HG02759 (cell line): ENCODE data around the gene TAPT1.

Experiments
- ATAC-seq: cut with Tn5 transposase; IDR thresholded peaks from one replicate; pipeline ENCODE4 v1.9.1; 2021; ENCODE audit warnings: mild to moderate bottlenecking, moderate library complexity; ENCODE audit not compliant: unreplicated experiment

TAPT1 gene

DNA sequence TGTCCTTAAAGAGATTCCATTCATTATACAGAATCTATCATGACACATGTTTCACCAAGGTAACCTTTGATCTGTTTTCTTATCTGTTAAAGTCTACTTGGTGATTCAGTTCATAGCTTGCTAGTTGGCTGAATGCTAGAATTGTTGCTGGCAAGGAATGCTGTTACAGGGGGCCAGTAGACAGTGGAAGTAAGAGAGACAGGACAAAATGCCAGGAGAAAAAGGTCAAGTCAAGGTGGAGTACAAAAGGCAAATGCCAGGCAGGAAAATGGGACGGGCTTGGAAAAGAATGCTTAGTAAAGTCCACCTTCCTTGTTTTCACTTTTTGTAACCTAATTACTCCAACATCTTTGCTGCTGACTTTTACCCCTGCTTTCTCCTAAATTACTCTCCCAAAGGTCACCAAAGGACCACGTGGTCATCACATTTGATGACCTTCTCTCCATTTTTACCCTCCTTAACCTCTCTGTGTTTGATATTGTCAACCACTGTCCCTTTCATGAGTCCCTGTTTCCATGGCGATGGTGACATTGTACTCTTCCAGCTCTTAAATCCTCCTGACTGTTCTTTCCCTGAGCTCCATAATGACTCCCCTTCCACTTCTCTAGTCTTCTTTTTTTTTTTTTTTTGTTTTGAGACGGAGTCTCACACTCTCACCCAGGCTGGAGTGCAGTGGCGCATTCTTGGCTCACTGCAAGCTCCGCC, 24.5 kb upstream of the TAPT1 start:
- no peak for ATAC-seq

DNA sequence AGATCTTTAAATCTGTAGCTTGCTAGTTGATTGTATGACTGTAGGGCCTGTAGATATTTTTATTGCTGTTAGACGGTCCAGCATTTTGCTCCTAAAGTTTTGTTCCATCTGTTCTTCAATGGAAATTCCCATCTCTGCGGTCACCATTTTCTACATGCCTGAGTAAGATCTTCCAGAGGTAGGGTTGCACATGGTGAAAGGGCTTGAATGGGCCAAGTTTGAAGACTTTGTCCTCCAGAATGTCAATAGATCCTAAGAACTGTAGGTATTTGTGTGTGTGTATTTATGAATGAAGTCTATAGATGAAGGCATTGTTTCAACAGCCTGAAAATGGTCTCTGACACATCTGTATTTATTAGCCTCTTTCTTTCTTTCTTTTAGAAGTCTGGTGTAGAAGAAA, 22.3 kb upstream of the TAPT1 start:
- ATAC-seq: no peak

DNA sequence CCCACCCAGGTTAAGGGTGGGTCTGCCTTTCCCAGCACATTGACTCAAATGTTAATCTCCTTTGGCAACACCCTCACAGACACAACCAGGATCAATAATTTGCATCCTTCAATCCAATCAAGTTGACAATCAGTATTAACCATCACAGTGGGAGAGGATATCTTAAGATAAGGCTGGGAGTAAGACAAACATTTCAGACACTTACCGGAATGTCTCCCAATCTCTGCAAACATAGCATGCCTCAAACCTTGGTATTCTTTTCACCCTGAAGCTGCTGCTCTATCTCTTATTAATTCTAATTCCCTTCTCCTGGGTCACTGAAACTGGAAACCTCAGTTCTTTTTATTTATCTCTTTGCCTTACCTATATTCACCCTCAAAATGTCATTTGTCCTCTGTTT, 19.0 kb upstream of the TAPT1 start:
- no peak for ATAC-seq

DNA sequence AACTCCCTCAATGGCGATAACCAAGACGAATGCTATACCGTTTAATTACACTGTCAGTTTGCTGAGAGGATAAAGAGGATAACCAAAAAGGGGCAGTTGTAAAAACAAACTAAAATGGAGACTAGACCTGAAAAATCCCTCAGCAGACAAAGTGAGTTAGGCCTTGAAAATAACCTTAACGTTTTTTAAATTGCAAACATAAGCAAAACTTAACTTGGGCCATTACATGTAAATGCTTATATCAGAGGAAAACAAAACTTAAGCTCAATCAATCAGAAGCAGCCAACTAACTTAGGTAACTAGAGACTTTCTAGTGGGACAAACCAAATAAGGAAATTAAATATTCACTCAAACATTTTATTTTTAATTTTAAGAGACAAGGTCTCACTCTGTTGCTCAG, 17.0 kb upstream of the TAPT1 start:
- ATAC-seq: no peak

DNA sequence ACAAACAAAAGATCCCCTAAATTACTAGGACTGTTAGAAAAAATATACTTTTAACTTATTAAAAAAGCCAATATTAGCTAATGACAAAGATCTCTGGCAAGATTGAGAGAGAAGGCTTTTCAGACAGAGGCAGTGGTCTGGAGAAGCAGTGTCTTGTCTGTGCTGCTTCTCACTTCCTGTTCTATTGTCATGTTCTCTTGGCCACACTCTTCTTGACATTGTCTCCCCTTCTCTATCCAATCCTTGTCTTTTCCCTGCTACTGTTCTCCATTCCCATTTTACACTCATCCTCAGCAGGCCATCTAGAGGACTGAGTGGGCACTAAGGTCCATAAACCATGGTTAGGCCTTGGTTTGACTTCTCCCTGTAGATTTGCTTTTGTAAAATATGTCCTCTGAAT, 14.0 kb upstream of the TAPT1 start:
- no peak for ATAC-seq

DNA sequence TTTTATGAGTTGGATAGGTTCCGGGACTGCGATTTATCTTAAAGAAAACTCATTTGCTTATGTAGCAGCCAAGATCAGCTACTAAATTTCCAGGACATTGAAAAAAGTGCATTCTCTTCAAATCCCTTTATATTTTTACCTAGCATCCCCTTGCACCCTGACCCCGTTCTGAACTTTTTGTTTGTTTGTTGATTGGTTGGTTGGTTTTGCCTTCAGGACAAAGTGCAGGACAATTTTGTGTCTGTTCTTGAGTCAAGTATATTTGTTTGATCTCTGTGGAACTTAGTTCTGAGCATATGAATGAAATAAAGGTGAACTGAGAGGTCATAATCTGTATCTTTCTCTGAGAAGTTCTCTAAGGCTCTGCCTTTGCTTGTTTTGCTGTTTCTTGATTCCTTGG, 12.8 kb upstream of the TAPT1 start:
- ATAC-seq: no peak

DNA sequence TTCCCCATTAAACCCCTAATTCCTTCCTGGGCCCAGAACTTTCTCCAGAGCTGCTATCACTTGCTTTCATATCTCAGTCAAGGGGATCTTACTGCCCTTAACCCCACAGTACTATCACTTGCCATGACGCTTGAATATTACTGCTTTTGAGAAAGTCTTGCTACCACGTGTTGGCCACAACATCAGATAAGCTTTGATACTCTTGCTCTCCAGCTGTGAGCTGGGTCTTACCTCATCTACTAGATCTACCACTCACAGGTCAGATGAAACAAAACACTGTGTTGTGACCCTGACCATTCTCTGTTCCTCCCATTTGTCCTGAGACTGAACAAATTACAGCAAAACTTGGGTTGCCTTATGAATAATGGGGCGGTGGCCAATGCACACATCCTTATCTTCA, 12.1 kb upstream of the TAPT1 start:
- no peak for ATAC-seq

DNA sequence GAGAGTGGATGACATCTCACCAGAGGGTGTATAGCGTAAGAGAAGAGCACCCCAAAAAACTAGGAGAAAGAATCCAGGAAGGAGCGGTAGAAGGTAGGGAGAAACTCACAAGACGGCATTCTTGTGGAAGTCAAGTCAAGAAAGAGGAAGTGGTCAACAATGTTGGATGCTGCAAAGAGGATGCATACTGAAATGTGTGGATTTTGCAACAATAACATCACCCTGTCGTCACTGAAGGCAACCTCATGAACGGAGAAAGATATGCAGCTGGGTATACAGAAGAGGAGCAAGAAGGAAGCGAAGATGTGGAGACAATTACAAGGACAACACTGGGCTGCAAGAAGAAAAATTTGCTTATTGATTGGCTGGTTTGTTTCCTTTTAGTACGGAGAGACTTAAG, 11.4 kb upstream of the TAPT1 start:
- no peak for ATAC-seq

DNA sequence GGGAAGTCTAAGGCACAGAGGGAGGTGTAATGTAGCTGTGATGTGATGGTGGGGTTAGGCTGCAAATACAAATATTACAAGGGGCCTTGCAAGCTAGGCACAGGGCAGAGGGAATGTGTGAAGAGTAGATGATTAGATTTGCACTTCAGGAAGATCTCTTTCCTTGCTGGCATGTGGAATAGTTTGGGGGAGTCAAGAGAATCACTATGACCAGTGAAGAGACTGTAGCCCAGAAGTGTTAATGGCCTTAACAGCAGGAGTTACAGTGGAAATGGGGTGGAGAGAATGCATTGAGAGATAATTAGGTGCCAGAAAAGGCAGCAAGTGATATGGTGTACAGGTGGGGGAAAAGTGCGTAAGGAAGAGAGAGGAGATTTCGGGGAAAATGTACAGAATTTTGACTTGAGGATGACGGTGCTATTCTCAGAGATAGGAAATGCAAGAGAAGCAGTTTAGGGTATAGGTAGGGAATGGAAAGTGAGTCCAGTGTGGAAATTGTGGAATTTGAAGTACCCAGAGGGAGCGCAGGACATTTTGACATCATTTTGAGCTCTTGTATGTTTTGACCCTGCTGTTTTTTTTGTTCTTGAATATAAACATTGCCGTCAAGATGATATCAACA, 10.2 kb upstream of the TAPT1 start:
- ATAC-seq: no peak

DNA sequence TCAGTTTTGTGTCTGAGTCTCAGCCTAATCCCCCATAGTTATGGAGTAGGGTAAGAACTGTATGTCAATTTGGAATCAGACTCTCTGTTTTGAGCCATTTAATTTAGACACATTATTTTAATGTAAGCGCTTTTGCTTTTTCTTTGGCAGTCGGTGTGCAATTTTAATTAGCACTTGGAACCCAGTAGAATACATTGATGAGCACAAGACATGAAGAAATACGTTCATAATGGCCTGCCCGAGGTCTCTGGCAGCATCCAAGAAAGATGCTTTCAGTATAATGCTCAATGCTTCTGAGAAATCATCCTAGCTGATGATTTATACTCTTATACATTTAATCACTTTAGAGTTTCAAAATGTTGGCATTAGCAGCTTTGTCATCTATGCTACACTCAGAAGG, 8.9 kb upstream of the TAPT1 start:
- no peak for ATAC-seq

DNA sequence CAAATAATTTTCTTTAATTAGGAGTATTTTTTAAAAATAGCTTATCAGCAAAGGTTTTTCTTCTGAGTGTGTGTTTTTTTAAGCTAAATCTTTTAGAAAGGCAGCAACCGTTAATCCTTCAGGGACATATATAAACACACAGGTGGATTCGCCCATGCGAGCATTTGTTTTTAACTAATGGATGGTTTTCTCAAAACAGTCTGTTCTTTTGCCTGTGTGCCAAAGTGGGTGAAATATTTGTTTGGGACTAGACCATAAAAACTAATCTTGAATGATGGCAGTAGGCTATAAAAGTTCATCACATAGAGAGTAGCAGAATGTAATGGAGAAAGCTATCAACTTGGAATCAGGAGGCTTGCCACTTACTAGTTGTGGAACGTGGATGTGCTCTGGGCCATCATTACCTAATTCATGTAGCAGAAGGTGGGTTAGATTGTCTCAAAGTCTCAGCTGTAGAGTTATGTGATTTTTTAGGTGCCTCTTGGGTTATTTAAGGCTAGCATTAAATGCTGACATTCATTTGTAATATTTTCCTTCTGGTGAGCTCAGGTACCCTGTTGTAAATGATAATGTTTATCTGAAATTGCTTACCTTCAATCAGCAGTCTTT, 7.4 kb upstream of the TAPT1 start:
- ATAC-seq: no peak

DNA sequence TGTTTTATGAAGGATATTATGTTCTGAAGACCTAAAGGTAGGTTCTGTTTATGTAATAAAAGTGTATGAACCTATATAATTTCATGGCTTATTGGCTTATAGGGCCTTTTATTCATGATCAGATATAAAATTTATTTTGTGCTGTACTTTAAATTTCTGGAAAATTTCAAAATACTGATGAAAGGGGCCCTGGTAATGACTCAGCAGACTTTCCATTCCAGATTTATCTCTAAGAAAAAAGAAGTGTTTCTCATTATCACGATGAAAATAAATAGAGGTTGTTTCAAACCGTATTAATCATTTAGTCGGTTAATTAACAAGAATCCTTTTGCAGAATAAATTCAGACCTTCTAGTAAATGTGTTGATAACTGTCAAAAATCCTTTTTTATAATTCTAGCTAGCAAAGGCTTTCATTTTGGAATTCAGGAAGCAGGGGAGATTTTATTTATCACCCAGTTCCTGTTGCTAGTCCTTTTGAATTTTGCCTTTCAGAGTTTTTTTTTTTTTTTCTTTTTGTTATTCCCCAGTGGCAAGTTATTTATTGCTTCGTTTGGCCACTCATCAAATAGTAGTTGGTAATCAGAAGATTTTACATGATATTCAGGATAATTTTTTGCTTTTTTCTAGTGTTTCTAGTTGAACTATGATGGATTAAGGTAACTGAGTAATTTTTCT, 5.4 kb upstream of the TAPT1 start:
- ATAC-seq: no peak

DNA sequence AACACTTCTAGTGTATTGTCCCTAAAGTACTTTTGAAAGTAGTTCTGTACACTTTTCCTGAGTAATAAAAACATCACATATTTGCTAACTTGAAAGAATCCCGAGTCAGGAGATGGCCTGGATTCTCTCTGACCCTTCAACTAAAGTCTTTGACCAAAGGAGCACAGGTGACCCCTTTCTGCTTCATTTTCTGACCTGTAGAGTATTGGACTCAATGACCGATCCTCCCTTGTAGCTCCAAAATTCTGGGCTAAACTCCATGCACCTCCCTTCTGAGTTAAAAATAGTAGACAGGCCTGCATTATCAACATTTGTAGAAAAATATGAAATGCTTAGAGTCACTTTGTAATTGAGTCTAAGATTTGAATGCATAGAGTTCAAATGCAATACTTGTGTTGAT, 4.0 kb upstream of the TAPT1 start:
- ATAC-seq: no peak

DNA sequence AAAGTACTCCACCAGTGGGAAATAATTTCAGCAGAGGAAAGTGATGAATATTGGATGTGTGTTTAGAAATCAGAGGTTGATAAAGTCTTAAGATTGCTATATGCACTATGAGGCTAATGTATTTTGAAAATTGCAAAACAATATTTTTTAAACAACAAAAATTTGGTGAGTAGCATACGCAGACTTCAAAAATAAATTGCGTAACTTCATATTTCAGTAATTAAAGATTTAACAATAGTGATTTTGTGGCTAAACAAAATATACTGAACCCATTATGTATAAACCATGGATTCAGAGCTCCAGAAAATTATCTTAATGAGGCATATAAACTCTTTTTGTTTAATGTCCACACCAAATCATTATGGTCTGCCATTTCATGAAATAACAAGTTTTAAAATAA, 3.3 kb upstream of the TAPT1 start:
- ATAC-seq: no peak

DNA sequence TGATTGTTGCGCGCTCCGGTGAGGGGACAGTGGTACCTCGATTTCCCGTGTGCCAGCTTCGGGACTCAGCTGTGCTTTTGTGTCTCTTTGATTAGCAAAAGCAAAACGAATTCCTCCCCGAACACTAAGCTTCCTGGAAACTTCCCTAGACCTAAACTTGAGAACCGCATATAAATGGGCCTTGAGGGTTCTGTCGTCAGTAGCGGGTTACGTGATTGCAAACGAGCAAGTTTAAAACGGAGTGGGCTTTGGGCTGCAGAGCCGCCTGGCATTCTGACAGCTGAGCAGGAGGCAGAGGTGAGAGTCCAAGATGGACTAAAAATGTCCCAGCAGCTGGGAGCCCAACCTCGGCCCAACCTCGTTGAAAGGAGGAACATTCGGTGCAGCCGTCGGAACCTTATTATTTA, 1.2 kb upstream of the TAPT1 start:
- no peak for ATAC-seq

DNA sequence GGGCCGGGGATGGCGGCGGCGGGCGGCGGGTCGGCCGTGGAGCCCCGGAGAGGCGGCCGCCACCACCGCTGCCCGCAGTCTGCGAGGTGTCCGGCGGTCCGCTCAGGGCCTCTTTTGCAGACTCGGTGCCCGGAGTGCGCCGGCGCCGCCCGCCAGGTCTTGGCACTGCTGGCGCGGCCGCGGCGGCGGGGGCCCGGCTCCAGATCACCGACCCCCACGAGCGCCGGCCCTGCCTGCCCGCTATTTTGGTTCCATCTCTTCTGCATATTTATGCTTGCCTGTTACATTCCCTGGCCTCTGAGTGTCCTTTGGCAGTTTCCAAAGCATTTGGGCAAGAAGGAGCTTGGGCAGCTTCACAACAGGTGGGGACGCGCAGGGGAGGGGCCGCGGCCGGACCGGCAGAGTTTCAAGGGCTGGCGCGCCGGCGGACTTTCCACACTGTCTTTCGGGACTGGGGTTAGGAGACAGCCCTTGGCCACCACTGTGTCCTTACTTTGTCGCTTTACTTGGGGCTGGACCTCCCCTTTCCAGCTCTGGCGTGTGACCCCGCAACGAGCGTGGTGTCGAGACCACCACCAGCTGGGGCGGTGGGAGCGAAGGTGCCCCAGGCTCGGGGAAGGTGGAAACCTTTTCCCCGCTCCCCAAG, 668 bp upstream of the TAPT1 start:
- ATAC-seq: peak; percentile 40

DNA sequence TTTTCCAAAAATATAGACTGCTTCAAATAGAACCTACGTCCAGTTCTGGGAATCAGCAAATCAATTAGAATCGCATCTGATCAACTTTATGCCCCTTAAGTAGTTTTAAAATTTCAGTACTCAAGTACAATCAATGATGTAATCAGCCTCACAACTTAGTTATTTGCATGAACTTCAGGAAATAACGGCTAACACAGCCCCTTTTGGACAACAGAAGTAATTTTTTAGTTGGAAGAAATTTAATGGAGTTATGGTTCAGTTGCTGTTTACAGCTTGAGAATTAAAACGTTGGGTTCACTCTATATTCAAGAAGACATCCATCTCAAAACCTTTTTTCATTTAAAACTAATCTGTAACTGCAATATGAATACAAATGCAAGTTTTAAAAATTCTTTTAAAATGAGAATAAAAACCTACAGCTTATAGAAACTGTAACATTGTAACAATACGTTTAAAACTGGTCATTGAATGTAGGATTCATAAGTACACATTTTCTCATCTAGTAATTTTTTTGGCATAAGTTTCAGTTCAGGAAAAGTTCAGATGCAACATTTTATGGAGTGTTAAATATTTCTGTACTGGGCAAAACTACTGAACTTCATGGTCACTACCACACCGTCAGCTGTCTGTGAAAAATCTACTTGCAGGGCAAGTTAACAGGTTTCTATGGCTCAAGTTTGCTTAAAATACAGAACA, 956 bp downstream of the TAPT1 start:
- no peak for ATAC-seq

DNA sequence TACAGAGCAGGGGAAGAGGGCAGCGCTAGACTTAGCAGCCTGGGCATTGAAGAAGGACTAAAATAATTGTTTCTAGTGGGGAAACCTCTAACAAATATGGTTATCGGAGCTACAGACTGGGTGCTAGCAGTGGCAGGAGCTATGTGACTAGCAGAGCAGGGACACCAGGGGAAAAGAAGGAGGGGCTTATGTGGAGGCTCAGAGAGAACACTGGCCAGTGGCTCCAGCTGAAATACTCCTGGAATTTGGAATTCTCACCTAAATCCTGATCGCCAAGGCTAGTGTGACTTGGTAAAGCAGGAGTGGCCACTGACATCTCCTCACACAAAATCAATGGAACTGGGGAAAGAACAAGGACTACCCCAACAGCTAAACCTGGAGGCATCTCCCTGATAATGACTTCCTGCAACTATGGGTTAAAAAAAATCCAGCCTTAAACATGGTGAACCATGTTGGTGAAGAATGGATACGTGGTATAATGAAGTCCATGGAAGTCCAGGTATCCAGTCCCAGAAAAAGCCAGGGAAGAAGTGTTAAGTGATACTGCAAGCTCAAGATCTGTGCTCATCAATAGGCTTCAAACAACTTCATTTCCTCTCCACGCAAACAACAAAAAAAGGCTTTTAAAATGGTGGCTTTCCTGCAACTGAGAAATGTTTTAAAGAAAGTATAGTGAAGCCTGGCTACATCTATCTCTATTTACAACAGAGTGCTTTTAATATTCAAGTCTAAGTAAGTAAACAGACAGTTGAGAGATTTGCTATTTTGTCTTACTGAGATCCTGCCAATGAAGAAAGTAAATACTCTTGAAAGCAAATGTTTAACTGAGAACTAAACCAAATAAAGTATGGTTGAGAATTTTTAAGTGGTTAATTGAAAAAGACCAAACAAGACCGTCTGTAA, 1.8 kb downstream of the TAPT1 start:
- ATAC-seq: no peak

DNA sequence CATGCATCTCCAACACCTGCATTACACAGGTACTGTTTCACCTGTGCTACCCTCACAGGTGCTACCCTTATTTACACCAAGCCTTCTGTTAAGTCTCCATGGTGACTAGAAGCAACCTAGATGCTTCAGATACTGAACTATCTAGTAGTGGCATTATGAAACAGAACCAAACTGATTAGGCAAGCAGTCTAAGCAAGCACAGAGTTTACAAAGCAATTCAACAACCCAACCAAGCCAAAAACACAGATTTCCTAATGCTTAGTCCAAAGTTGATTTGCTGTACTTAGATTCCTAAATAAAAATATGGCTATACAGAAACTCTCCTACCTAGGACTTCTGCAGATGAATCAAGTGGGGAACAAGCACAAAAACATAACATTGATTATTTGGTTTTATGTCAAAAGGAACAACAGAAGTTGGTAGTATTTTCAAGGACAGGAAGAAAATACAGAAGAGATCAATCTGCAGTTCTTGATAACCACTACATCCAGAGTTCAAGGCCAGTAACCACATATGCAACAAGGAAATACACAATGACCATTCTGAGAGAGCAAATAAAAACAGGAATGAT, 3.2 kb downstream of the TAPT1 start:
- ATAC-seq: no peak

DNA sequence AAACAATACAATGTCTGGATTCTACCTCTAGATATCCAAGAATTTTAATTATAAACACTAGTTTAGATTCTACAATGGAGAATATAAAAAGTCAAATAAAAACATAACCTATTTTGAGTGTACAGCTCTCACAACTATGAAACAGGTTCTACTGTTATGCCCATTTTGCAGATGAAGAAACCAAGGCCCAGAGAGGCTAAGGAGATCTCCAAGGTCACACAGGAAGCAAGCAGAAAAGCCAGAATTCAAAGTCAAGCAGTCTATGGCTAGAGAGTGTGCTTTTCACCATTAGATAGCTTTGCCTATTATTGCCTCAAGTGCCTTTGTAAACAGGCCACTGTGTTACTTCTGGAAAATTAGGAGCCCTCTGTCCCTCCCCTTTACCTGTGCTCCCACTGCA, 7.3 kb downstream of the TAPT1 start:
- no peak for ATAC-seq
